ENCODE measurements around the gene PLK1.
"Not testable (repeated sequence)": the region's sequence is repeated elsewhere in the genome, so short reads cannot be mapped to it uniquely, and the experiment has no call there.

The PLK1 gene

DNA sequence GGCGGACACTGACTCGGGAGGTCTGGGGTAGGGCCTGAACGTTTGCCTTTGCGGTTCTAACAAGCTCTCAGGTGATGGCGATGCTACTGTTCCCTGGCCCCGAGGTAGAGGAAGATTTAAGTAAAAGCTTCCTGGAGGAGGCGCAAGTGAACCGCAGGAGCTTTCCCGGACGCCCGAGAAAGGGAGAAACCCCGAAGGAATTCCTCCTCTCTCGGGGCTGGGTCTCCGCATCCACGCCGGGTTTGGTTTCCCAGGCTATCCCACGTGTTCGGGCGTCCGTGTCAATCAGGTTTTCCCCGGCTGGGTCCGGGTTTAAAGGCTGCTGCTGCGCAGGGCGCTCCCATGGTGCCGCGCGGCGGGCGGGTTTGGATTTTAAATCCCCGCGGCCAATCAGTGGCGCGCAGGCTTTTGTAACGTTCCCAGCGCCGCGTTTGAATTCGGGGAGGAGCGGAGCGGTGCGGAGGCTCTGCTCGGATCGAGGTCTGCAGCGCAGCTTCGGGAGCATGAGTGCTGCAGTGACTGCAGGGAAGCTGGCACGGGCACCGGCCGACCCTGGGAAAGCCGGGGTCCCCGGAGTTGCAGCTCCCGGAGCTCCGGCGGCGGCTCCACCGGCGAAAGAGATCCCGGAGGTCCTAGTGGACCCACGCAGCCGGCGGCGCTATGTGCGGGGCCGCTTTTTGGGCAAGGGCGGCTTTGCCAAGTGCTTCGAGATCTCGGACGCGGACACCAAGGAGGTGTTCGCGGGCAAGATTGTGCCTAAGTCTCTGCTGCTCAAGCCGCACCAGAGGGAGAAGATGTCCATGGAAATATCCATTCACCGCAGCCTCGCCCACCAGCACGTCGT lies at the start of gene PLK1:
TSS of gene PLK1 (plus strand) at position 460 of the 844 bp plus-strand sequence. CDS start at position 504, 44 bp downstream.
- DNase-seq: peak; percentile 58

DNA sequence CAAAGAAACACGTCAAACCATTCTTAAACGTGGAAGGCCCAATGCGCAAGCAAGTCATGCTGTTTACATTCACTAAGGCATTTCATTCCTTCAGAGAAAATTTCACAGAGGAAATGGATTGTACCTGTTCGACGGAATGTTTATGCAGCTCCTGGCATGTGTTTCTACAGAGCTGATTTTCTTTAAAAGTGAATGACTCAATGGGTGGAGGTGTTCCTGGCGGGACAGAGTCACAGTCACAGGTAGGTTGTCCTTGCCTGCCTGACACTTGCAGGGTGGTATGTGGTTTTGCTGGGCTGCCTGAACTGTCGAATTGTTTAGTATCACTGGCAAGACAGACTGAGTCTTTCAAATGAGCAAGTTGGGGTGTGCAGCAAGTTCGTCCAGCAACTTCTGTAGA lies 49.2 kb upstream of the PLK1 start:
- DNase-seq: no peak

DNA sequence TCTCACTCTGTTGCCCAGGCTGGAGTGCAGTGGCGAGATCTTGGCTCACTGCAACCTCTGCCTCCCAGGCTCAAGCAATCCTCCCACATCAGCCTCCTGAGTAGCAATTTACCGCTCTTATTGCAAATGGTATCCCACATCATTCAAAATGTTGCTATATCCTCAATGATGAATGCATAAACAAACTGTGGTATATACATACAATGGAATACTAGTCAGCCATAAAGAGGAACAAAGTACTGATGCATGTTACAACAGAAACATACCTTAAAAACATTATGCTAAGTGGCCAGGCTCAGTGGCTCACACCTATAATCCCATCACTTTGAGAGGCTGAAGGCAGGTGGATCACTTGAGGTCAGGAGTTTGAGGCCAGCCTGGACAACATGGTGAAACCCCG lies 46.8 kb upstream of the PLK1 start:
- DNase-seq: not testable (repeated sequence)

DNA sequence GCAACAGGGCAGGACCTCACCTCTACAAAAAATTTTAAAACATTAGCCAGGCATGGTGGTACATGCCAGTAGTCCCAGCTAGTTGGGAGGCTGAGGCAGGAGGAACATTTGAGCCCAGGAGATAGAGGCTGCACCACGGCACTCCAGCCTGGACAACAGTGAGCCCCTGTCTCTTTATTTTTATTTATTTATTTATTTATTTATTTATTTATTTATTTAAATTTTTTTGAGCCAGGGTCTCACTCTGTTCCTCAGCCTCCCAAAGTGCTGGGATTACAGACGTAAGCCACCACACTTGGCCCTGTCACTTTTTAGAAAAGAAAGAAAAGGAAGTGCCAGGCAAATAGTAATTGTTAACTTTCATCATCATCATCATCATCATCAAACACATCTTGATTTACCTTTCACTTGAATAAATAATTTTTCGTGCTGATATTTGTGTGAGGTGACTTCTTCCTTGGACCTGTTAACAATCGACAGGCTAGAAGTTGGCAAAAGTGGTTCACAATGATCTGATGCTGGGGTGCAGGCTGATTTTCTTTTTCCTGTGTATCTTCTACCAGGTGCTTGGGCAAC lies 44.1 kb upstream of the PLK1 start:
- no peak for DNase-seq

DNA sequence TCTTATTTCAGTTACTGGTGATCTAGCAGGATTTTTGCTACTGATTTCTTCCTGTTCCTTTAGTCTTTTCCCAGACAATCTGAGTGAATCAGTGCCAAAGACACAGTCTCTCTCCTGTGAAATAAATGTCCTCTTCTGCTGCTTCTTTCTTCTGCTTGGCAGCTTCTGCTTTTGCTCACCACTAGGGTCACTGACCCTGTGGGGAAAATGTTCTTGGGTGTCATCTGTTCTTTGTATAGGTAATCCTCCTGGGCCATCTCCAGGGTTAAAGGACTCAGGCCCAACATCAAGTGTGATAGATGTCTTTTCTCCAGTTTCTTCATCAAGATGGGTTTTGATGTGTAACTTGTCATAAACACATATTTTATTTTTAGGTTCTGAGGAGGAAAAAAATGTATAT lies 42.7 kb upstream of the PLK1 start:
- DNase-seq: no peak

DNA sequence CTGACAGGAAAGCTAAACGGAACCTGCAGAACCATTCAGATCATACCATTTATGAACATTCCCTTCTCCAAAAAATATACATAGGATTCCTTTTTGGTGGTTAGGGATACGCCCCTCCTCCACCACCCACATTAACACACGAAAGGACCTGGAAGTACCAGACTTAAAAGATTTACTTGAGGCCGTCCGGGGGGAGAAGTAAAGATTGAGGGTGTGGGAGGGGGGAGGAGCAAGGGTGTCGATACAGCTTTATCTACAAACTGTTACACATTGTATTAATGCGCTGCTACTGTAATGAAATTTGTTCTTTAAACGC lies 38.1 kb upstream of the PLK1 start:
- DNase-seq: no peak

DNA sequence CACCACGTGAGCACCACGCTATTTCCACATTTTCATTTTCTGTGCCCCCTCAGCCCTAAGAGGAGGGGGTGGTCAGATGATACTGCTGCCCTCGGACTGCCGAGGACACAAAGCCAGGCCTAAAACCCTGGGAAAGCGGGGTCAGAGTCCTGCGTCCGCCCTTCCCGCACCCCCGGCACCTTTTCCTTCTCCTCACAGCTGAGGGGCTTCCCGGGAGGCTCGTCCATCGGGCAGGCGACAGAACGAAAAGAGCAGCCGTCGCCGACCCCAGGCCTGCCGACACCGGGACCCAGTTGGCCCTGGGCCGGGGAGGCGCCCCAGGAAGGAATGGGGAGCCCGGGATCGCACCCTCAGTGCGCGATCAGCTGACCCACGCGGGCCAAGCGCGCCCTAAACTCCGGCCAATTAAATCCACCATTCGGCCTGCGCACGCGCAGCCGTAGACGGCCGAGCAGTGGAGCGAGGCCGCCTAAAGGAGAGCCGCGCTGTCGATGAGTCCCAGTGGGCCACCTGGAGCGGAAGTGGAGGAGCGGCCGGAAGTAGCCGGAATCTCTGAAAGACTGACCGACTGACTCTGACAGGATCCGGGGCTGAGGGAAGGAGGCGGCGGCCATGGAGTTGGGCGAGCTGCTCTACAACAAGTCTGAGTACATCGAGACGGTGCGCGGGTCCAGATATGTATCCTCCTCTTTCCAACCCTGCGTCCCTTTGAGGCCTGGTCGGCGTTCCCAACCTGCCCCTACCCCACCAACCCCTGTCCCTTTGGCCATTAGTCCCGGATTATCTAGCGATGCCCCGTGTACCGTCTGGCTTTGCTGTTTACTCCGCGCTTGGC lies 37.5 kb upstream of the PLK1 start, which contains the start of the genes DCTN5 and PALB2:
TSS of gene DCTN5 (plus strand) at position 536 of the 835 bp plus-strand sequence. CDS start at position 613, 77 bp downstream.
TSS of gene PALB2 (minus strand) at position 380 of the 835 bp plus-strand sequence. CDS start at position 227, 153 bp downstream.
- peak; percentile 92 for DNase-seq

DNA sequence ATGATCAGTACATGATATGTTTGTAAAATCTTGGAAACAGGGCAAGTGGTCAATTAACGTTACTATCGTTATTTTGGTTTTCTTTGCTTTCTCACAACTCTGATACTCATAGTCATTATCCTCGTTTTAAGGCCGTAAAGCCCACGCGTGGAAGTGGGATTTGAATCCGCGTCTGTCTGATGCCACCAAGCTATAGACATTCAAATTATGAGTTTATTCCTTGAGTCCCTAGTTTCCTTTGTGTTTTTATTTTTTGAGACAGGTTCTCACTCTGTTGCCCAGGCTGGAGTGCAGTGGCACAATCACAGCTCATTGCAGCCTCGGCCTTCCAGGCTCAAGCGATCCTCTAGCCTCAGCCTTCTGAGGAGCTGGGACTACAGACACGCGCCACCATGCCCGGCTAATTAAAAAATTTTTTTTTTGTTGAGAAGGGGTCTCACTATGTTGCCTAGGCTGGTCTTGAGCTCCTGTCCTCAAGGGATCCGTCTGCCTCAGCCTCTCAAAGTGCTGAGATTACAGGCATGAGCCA lies 36.4 kb upstream of the PLK1 start:
- DNase-seq: no peak

DNA sequence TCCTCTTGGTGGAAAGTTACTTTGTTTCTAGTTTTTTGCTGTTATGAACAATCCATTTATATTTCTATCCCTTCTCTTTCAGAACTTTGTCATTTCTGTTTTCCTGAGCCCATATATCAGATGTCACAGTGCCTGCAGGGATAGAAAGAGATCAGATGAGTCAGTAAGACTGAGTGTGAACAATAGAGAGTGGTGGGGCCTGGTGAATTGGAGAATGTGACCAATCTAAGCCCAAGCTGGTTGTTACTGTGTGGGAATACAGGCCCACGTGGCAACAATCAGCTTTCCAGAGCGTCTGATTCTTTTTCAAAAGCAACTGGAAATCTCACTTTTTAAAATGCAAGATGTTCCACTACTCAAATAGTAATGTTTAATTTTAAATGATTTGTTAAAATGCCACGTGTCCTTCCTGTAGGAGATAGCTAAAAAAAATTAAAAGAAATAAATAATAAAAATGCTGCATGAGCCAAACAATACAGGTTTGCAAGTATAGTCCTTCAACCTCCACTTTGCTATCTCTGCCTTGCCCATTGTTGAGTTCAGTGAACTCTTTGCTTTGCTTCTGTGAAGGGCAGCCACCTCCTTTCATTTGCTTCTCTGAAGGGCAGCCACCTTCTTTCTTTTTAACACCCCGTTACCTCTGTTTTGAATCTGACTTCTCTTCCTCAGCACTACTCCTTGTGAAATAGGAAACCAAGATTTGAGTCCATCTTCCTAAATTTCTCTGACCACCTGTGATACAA lies 27.8 kb upstream of the PLK1 start:
- DNase-seq: no peak

DNA sequence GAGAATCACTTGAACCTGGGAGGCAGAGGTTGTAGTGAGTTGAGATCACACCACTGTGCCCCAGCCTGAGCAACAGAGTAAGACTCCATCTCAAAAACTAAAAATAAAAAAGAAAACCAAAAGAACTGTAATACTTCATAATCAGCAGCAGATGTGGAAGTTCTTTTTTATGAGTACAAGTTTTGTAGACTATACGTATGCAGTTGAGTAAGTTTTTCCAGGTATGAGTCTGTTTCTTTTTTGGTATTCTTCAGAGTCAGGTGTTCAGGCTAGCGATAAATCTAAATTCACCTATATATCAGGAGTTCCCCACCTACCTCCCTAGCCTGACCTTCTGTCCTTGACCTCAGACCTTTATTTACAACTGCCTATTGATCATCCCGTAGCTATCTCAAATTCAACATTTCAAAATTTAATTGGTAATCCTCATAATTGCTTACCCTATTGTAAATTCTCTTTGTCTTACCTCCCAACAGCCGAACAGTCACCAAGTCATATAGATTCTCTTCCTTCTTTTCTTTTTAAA lies 26.7 kb upstream of the PLK1 start:
- DNase-seq: no peak

DNA sequence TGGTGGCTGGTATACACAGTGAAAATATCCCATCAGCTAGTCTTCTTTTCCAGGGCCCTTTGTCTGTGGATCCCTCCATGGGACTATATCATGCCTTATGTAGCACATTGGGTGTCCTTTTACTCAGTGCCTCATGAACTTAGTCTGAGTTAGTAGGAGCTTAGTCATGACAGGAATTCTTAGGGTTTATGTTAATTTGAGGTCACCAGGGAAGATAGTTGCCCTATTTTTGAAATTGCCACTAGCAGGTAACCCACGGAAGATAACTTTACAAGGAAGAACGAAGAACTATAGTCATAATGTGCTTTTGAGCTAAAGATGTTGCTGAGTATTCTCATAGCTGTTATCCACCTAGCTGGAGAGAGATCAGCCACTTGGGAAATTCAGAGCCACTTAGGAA lies 14.8 kb upstream of the PLK1 start:
- DNase-seq: no peak

DNA sequence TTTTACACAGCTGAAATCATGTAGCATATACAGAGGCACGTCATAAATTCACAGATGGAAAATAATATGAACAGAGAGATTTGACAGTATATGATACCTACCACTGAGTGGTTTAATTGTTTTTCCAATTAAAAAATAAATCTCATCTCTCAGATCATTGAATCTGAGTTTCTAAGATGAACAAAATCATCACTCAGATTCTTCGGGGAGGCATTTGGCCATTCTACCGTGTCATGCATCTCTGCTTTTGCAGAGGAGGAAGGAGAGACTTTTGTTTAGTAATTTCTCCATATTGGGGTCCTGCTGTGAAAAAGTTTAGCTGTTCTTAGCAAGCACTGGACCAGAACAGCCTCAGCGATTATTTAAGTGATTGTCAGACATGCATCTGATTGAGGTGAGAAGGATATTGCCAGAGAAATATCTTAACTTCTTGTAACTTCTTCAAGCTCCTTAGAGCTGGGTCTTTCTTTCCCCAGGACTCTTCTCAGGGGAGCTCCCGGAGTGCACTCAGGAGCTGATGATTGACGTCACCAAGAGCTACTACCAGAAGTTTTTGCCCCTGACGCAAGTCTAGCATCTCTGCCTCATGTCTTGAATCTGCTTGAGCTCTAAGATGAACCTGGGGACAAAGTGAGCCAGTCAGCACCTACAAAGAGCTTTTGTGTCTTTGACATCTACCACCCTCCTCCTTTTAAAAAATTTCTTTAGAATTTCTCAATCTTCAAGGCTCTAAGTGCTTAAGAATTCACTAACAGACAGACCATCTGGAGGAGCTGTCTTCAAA lies 11.9 kb upstream of the PLK1 start:
- DNase-seq: no peak

DNA sequence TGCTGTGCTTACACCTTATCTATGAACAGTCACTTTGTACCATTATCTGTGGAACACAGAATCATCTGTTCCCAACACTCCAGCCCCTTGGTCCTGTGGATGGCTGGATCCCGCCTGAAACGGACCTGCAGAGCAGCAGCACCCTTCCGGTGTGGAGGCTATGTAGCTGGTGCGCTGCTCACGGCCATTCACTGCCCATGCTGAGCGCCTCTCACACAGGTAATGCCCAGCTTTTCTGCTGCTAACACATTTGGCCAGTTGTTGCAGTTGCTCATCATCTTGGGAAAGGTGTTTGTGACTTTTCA lies 11.4 kb upstream of the PLK1 start:
- DNase-seq: no peak

DNA sequence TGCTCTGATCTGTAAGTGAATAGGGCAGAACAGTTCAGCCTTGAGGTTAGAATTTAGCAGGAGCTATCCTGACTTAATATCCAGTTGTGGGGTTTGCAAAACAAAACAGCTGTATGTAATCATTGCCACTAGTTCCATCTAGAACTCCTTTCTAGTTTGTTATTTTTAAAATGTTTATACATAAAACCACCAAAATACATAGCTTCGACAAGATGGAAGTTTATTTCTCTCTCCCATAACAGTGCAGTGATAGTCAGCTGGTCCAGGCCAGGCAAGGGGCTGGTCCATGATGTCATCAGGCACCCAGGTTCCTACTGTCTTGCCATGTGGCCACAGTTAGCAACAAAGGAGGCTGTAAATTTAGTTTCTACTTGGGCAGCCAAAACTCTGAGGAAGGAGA lies 10.5 kb upstream of the PLK1 start:
- no peak for DNase-seq

DNA sequence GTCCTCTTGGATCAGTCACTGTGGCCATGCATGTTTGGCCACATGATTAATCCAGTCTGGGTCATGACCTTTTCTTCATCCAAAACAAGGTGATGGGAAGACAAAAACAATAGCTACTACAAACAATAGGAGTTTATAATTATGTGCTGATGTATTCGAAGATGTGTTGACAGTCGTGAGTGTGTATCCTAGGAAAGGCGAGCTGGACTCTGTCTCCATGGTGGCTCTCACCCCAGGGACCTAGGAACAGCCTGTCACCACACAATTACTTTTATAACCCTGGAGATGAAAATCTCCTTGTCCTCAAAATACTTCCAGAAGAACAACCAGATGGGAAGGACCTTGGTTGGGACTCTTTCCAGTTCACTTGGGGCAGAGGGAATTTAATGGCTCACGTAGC lies 9.8 kb upstream of the PLK1 start:
- no peak for DNase-seq

DNA sequence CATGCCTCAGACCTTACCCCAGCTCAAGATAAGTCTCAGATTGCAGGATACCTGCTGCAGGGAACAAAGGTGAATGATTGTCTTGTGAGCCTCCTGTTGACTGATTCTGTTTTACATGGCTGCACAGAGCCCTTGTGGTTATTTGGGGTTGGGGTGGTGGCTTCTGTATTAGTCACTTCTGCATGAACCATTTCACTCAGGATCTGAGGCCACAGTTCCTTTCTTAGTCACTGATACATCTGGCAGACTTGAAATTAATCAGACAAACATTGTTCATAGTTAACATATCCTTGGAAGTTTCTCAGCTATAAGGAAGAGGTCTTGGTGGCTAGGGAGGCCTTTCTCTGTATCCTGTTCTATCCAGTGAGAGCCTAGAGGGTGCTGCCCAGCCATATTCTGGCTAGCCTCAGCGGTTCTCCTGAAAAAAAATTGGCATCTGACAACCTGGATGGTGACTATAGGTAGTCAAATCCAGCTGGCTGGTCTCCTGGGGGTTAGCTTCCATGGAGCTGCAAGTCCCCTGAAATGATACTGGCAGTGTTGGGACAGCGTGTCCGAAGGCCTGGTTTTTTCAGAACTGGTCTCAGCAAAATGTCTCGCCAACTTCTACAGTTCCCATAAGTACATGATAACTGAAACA lies 8.4 kb upstream of the PLK1 start:
- no peak for DNase-seq

DNA sequence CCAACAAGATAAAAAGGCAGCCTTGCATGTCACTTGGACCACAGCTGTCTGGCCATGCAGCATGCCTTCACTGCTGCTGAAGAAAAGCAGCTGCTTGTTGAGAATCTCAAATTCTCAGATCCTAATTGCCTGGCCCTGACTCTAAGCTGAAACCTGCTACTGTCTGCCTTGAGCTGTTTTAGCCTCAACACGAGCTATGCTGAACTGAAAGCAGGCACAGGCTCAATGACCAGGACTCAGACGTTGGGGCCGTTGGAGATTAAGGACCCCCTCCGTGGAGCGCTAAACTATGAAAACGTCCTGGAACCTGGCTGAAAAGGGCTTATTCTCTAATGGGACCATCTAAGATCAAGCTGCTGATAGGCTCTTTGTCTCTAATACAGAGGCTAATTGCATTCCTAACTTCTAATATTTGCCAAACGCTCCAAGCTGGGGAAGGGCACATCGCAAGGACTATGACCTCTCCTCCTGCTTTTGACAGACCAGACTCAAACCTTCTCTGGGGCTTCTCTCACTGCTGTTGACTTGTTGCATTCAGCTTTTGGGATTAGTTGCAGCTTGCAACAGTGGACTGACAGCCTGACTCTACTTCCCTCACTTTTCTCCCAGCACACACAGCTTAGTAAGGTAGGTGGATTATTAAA lies 4.6 kb upstream of the PLK1 start:
- DNase-seq: no peak

DNA sequence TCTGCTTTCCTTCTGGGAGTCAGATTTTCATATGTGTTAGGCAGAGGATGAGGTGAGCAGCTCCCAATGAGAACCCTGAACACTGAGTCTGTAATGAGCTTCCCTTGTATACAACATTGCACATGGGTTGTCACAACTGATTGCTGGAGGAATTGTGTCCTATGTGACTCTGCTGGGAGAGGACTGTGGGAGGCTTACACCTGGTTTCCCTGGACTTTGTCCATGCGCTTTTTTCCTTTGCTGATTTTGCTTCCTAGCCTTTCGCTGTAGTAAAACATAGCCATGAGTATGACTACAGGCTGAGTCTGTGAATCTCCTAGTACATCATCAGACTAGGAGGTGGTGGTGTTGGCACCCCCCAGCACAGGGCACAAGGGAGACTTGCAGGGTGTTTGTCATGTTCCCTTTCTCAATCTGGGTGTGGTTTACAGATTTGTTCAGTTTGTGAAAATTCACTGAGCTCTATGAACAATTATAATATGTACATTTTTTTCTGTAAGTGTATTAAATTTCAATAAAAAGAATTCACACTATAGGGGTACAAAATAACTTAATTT lies 1.7 kb upstream of the PLK1 start:
- DNase-seq: no peak

DNA sequence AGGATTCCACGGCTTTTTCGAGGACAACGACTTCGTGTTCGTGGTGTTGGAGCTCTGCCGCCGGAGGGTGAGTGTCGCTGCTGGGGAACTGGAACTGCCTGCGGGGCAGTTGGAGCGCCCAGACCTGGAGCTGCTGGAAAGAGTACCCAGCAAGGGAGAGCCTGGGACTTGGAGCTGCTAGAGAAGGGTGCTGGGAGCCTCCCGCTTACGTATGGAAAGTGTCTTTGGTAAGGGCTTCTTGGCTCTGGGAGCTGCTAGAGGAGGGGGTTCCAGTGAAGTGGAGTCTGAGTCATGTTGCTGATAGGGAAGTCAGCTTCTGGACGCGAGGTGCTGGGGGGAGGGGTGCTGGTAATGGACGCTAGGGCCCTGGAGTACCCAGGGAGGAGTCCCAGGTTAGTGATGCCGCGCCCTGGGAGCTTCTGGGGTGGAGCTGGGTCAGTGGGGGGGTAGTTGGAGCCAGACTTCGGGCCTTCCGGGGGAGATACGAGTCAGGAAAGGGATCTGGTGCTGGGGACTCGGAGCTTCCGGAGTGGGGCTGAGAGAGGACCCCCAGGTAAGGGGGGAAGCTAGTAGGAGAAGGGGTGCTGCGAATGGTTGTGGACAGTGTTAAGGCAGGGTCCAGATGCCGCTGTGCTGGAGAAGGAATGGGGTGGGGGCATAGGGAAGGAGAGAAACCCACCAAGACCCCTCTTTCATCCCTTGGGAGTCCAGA lies 741 bp downstream of the PLK1 start:
- peak; percentile 3 for DNase-seq

DNA sequence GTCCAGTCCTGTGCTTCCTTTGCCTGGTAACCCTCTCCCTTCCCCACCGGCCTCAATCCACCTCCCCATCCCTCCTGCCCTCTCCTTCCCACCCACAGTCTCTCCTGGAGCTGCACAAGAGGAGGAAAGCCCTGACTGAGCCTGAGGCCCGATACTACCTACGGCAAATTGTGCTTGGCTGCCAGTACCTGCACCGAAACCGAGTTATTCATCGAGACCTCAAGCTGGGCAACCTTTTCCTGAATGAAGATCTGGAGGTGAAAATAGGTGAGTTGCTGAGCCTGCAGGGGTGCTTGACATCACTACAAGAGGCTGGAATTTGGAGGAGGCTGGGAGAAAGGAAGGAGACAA lies 1.3 kb downstream of the PLK1 start:
- DNase-seq: no peak

Data from NCI-H774 (cell line).